Measurements from ENCODE around the gene LRCH1. TPM values are rescaled to one million over a fixed set of nuclear protein-coding genes. Genes with fewer than 3 reads are reported as not detected.

The LRCH1 gene
- total and polyA plus RNA-seq, 2 experiments from 2014 or later = 3.9 to 9.2 TPM

DNA sequence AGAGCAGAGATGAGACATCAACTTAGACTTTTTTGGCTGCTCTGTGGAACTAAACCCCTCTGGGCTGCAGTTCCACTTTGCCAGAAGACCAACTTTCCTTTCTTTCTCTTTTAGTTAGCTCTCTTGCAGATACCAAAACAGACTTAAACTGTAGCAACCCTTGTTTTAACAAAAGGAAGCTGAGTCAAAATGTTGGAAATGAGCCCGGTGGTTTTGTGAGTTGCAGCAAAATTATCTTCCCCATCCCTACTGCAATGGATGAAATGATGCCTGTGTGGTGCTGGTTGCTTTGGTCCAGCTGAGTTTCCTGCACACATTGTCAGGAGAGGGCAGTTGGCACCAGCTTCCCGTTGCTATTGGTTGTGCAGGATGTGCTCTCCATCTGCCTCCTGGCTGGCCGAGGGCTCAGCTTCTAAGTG, 115.3 kb downstream of the LRCH1 start (continued):
- TF ChIP-seq, protein P1, sequence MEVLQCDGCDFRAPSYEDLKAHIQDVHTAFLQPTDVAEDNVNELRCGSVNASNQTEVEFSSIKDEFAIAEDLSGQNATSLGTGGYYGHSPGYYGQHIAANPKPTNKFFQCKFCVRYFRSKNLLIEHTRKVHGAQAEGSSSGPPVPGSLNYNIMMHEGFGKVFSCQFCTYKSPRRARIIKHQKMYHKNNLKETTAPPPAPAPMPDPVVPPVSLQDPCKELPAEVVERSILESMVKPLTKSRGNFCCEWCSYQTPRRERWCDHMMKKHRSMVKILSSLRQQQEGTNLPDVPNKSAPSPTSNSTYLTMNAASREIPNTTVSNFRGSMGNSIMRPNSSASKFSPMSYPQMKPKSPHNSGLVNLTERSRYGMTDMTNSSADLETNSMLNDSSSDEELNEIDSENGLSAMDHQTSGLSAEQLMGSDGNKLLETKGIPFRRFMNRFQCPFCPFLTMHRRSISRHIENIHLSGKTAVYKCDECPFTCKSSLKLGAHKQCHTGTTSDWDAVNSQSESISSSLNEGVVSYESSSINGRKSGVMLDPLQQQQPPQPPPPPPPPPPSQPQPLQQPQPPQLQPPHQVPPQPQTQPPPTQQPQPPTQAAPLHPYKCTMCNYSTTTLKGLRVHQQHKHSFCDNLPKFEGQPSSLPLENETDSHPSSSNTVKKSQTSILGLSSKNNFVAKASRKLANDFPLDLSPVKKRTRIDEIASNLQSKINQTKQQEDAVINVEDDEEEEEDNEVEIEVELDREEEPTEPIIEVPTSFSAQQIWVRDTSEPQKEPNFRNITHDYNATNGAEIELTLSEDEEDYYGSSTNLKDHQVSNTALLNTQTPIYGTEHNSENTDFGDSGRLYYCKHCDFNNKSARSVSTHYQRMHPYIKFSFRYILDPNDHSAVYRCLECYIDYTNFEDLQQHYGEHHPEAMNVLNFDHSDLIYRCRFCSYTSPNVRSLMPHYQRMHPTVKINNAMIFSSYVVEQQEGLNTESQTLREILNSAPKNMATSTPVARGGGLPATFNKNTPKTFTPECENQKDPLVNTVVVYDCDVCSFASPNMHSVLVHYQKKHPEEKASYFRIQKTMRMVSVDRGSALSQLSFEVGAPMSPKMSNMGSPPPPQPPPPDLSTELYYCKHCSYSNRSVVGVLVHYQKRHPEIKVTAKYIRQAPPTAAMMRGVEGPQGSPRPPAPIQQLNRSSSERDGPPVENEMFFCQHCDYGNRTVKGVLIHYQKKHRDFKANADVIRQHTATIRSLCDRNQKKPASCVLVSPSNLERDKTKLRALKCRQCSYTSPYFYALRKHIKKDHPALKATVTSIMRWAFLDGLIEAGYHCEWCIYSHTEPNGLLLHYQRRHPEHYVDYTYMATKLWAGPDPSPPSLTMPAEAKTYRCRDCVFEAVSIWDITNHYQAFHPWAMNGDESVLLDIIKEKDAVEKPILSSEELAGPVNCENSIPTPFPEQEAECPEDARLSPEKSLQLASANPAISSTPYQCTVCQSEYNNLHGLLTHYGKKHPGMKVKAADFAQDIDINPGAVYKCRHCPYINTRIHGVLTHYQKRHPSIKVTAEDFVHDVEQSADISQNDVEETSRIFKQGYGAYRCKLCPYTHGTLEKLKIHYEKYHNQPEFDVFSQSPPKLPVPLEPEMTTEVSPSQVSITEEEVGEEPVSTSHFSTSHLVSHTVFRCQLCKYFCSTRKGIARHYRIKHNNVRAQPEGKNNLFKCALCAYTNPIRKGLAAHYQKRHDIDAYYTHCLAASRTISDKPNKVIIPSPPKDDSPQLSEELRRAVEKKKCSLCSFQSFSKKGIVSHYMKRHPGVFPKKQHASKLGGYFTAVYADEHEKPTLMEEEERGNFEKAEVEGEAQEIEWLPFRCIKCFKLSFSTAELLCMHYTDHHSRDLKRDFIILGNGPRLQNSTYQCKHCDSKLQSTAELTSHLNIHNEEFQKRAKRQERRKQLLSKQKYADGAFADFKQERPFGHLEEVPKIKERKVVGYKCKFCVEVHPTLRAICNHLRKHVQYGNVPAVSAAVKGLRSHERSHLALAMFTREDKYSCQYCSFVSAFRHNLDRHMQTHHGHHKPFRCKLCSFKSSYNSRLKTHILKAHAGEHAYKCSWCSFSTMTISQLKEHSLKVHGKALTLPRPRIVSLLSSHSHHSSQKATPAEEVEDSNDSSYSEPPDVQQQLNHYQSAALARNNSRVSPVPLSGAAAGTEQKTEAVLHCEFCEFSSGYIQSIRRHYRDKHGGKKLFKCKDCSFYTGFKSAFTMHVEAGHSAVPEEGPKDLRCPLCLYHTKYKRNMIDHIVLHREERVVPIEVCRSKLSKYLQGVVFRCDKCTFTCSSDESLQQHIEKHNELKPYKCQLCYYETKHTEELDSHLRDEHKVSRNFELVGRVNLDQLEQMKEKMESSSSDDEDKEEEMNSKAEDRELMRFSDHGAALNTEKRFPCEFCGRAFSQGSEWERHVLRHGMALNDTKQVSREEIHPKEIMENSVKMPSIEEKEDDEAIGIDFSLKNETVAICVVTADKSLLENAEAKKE (CRISPR knock-in tag; IDR thresholded peaks at IDR 0.05) = no peak
- TF ChIP-seq, protein P2, sequence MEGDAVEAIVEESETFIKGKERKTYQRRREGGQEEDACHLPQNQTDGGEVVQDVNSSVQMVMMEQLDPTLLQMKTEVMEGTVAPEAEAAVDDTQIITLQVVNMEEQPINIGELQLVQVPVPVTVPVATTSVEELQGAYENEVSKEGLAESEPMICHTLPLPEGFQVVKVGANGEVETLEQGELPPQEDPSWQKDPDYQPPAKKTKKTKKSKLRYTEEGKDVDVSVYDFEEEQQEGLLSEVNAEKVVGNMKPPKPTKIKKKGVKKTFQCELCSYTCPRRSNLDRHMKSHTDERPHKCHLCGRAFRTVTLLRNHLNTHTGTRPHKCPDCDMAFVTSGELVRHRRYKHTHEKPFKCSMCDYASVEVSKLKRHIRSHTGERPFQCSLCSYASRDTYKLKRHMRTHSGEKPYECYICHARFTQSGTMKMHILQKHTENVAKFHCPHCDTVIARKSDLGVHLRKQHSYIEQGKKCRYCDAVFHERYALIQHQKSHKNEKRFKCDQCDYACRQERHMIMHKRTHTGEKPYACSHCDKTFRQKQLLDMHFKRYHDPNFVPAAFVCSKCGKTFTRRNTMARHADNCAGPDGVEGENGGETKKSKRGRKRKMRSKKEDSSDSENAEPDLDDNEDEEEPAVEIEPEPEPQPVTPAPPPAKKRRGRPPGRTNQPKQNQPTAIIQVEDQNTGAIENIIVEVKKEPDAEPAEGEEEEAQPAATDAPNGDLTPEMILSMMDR (conservative IDR thresholded peaks at IDR 0.05; ENCODE audit: low read depth in 2 of 2) = no peak
- TF ChIP-seq NANOG (IDR thresholded peaks at IDR 0.05; ENCODE audit: borderline replicate concordance) = no peak
- TF ChIP-seq JUNB (IDR thresholded peaks at IDR 0.05; ENCODE audit: unreplicated experiment) = no peak
- no peak for TF ChIP-seq ZNF114 (CRISPR knock-in tag; IDR thresholded peaks at IDR 0.05)

DNA sequence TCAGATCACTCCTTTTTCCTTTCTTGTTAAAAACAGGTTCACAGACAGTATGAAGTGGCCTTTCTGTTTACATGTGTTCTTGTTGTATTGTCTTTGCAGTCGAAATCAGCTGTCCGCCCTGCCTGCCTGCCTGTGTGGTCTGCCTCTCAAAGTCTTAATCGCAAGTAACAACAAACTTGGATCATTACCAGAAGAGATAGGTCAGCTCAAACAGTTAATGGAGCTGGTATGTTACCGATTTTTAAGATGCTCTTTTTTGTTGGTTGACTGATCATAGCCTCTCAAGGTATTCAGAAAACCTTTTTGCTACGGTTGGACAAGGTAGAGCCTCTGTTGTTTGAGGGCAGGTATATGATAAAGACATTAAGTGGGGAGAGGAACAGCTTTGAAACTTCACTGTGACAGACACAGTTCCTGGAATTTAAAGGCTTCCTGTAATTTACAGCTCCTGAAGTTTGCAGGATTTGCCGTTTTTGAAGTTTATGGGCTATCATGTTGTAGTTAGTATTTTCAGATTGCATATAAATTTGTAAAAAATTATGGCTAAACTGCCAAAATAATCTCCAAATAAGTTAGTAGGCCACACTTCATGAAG, 116.1 kb downstream of the LRCH1 start:
- Histone ChIP-seq H3K79me2 (replicated peaks; ENCODE audit: insufficient read depth) (peaks cover 5% of the 10 kb centered on the region; the same call in 1 of the 2 replicates), H3K27ac (ENCODE audit: low read depth) (0 out of 2 replicates have a peak overlapping the region, but pooled peaks have one; percentile 23), H3F3A (replicated peaks; ENCODE audit: low read depth) (no peaks in the 10 kb centered on the region), H3K4me3 (no peak overlapping the region), H3K36me3 (ENCODE audit: insufficient read depth) (no peaks in the 10 kb centered on the region), H2AFZ (no peak overlapping the region), H3K27me3 (ENCODE audit: insufficient read depth) (no peaks in the 10 kb centered on the region), H3K4me2 (no peak overlapping the region), H3K4me1 (ENCODE audit: insufficient read depth) (peaks cover 37% of the 10 kb centered on the region), H3K9me2 (ENCODE audit: insufficient read depth) (no peaks in the 10 kb centered on the region; the same call in 1 of the 2 replicates), H4K20me1 (replicated peaks; ENCODE audit: insufficient read depth) (no peaks in the 10 kb centered on the region)
- Mint-ChIP-seq H3K36me3 (ENCODE audit: low read depth) (peaks cover 7% of the 10 kb centered on the region; the same call in 1 of the 3 replicates), H3K27ac (no peak overlapping the region), H3K9me3 (no peaks in the 10 kb centered on the region), H3K4me3 (no peak overlapping the region), H3K4me1 (peaks cover 40% of the 10 kb centered on the region), H3K27me3 (ENCODE audit: insufficient read depth, low read depth, poor library complexity) (peaks cover 3% of the 10 kb centered on the region)
- ATAC-seq (no peak), DNase-seq (ENCODE audit: low spot score) (no peak)
- no peak for TF ChIP-seq EZH2 (IDR thresholded peaks at IDR 0.05; ENCODE audit: low read depth, unreplicated experiment)
- no peak for TF ChIP-seq CREB1 (CRISPR knock-in tag; IDR thresholded peaks at IDR 0.05; ENCODE audit: low read depth)
- no peak for TF ChIP-seq STAT1 (IDR thresholded peaks at IDR 0.05; ENCODE audit: unreplicated experiment)
- TF ChIP-seq, protein P3, sequence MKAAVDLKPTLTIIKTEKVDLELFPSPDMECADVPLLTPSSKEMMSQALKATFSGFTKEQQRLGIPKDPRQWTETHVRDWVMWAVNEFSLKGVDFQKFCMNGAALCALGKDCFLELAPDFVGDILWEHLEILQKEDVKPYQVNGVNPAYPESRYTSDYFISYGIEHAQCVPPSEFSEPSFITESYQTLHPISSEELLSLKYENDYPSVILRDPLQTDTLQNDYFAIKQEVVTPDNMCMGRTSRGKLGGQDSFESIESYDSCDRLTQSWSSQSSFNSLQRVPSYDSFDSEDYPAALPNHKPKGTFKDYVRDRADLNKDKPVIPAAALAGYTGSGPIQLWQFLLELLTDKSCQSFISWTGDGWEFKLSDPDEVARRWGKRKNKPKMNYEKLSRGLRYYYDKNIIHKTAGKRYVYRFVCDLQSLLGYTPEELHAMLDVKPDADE (IDR thresholded peaks at IDR 0.05) = no peak
- no peak for TF ChIP-seq EZH2phosphoT487 (IDR thresholded peaks at IDR 0.05; ENCODE audit: unreplicated experiment)
- no peak for TF ChIP-seq POLR2AphosphoS5 (IDR thresholded peaks at IDR 0.05; ENCODE audit: low read depth)
- TF ChIP-seq NANOG (IDR thresholded peaks at IDR 0.05; ENCODE audit: borderline replicate concordance) = no peak
